Fibroblast of skin of scalp (primary cell): ENCODE measurements around the gene RSF1.

Source experiments
- DNase-seq: peaks from one replicate; pipeline ENCODE4 v3.0.0-alpha.2; 2013

The RSF1 gene

DNA sequence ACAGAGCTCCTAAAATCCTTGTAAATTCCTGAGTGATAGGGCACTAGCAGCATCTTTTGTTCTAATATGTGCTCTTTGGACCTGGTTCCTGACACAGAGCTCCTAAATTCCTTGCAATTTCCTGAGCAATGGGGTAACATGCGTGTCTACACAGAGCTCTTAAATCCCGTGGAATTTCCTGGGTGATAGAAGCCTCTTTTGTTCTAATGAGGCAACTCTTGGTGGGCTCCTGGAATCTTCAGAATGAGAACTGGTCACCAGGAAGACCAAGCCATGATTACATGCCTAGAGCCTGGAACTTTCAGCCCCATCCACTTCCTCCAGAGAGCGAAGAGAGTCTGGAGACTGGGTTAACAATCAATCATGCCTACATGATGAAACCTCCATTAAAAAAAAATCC is 19.0 kb downstream of the RSF1 start:
- peak; percentile 2 for DNase-seq

GRCh38 chr11:77800449-77800848 is 20.1 kb downstream of the RSF1 start:
- DNase-seq = no peak

DNA sequence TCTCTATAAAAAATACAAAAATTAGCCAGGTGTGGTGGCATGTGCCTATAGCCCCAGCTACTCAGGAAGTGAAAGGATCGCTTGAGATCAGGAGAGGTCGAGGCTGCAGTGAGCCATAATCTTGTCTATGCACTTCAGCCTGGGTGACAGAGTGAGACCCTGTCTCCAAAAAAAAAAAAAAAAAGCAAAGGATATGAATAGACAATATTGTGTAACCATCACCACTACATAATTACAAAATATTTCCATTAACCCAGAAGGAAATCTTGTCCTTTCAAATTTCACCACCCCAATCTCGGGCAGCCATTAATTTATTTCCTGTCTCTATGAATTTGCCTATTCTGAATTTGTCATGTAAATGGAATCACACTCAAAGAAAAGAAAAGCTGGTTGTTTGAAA is 21.2 kb downstream of the RSF1 start:
- DNase-seq = no peak

DNA sequence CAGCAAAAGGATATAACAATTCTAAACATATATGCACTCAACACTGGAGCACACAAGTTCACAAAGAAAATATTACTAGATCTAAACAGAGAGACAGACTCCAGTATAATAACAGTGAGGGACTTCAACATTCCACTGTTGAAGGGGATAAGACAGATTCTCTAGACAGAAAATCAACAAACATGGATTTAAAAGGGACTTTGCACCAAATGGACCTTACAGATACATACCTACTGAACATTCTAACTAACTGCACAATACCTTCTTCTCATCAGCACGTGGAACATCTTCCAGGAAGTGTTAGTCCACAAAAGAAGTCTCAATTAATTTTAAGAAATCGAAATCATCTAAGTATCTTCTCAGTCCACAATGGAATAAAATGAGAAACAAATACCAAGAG is 26.6 kb downstream of the RSF1 start:
- no peak for DNase-seq

DNA sequence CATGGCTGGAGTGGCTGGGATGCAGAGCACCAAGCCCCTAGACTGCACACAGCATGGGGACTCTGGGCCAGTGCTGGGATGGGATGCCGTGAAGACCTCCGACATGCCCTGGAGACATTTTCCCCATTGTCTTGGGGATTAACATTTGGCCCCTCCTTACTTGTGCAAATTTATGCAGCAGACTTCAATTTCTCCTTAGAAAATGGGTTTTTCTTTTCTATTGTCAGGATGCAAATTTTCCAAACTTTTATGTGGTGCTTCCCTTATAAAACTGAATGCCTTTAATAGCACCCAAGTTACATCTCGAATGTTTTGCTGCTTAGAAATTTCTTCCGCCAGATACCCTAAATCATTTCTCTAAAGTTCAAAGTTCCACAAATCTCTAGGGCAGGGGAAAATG is 29.2 kb downstream of the RSF1 start:
- no peak for DNase-seq

DNA sequence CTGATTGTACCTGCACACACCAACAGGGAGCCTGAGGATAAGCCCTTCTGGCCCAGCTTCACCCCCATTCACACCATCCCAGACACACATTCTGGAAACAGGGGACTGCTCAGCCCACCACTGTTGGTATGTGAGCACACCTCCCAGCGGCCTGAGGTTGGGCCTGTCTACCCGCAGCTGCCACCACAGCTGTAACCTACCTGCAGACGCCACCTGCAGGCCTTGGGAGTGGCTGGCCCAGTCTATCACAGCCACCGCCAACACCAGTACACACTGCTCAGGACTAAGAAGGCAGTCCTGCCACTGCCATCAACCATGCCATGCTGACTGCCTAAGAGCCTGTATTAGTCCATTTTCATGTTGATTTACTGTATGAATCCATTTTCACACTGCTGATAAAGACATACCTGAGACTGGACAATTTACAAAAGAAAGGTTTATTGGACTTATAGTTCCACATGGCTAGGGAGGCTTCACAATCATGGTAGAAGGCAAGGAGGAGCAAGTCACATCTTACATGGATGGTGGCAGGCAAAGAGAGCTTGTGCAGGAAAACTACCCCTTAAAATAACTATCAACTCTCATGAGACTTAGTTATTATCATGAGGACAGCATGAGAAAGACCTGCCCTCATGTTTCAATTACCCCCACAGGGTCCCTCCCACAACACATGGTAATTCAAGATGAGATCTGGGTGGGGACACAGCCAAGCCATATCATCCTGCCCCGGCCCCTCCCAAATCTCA is 30.6 kb downstream of the RSF1 start:
- DNase-seq = no peak

DNA sequence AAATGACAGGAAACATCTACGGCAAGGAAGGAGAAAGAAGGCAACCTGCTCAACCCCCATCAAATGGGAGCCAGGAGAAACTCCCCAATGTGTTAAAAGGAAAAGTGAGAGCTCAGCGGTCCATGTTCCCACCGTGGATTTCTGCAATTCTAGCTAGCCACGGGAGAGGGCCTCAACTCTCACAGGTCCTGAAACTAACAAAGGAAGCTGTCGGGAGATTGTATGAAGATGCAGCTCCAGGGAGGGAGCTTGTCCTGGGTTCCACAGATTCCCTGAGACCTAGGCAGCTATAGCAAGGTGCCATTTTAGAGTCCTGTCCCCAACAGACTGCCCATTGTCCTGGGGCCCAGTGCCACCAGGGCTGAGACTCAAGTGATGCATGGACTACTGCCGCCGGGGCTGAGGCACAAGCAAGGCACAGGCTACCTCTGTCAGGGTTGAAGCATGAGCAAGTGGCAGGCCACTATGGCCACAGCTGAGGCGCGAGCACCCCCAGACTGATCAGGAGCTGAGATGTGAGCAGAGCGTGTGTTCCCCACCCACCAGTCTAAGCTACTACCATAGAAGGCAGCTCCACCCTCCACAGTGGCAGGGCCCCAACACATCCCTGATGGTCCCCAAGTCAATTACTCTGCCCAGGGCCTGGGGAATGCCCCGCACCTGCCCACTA is 31.3 kb downstream of the RSF1 start:
- DNase-seq = no peak

DNA sequence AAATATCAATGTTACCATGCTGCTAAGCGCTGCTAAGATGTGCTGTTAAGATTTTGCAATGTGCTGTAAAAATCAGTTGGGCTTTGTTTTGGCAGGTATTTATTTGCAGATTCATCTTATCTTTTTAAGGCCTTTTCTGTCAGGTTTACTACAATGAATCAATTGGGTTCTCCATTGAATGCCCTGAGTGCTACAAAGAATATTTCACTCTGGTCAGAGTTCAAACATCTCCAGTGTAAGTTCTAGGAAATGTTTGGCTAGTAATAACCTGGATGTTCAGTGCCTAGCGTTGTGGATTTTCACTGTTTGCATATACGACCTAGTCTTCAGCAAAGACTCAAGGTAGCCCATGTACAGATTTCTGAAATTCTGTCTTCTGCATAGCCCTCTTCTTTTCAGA is 36.0 kb downstream of the RSF1 start:
- DNase-seq = no peak

DNA sequence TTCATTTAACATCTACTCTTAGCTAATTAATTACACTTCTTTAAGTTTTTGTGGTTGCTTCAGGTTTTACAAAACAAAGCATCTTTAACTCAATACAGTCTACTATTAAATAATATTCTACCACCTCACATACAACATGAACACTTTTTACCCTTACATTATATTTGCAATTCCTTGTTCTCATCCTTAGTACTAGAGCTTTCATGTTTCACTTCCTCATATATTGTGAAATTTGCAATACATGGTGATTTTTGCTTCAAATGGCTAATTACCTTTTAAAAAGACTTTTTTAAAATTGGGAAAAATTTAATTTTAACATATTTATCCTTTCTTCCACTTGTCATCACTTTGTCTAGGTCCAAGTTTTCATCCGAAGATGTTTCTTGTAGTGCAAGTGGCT is 37.5 kb downstream of the RSF1 start:
- no peak for DNase-seq

DNA sequence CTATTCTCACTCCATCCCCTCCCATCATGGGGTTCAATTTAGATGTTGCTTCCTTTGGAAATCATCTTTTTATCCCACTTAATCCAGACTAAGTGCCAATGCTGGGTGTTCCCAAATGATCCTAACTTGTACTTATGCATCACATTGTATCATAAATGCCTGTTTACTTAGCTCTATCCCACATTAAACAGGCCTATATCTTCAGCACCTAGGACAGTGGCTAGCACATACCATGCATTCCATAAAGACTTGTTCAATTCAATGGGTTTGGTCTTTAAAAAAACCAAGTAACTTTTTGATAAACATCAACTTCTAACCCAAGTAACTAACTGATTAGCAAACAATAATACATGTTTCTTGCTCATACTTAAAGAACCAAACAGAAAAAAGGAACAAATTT is 40.6 kb downstream of the RSF1 start:
- peak; percentile 60 for DNase-seq

- no peak for DNase-seq
These were observed 42.0 kb downstream of the RSF1 start for GRCh38 chr11:77778549-77778948.

- DNase-seq = no peak
These were observed 42.4 kb downstream of the RSF1 start for GRCh38 chr11:77778118-77778517.

DNA sequence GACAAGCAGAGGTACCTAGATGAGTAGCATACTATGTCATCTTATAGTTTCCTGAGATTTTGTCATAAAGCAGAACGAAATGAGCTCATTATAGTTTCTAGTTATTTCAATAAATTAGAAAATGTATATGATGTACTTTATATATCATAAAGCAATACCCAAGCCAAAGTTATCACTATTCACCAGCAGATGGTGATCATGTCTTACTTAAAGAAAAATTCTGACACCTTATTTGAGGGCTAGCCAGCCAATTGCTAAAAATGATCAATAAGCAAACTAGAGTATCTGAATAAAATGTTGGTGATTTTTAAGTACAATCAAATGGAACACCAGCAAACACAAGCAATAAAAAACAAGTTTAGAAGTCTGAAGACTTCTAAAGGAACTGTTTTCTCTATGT is 44.1 kb downstream of the RSF1 start:
- peak; percentile 22 for DNase-seq

GRCh38 chr11:77775936-77776335 is 44.6 kb downstream of the RSF1 start:
- DNase-seq = no peak

GRCh38 chr11:77771135-77771534 is 49.4 kb downstream of the RSF1 start:
- peak; percentile 2 for DNase-seq

- no peak for DNase-seq
These were observed 49.9 kb downstream of the RSF1 start for GRCh38 chr11:77770629-77771028.

DNA sequence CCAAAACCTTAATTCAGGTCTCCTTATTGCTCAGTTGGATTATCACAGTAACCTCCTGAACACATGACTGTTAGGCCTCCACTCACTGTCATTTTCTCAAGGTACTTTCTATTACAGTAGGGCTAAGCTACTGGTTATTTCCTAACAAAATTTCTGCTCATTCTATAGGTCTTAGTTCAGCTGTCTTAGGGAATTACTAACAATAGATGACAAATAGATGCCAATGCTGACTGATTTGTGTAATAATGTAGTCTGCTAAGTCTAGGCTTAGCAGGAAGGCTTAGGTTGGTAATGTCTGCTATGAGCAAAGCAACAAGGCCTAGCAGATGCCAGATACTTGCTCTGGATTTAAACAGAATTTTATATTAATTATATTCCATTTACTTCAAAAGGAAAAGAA is 58.1 kb downstream of the RSF1 start:
- no peak for DNase-seq

DNA sequence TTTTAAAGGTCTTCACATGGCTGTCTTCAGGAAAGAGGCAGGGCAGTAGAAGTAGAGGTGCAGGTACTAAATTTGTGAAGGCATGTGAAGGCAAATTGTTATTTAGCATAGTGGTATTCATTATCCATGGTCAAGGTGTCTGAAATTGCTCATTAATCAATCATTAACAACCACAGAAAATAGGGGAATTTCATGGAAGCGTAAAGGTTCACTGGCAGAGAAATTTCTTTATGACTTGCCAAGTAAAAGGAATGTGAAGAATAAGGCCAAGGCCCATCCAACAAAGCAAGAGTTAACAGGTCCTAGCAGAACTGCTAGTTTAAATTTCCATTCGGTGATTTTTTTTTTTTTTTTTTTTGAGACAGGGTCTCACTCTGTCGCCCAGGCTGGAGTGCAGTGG is 59.0 kb downstream of the RSF1 start:
- no peak for DNase-seq

DNA sequence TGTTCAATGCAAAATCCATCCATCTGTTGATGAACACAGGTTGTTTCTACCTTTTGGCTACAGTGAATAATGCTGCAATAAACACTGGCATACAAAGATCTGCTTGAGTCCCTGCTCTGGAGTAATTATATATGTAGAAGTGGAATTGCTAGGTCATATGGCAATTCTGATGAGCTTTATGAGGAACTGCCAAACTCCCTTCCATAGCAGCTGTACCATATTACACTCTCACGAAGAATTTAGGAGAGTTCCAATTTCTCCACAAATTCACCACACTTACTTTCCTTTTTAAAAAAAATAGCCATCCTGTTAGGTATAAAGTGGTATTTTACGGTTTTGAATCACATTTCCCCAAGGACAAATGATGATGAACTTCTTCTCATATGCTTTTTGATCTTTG is 62.2 kb downstream of the RSF1 start:
- DNase-seq = no peak

GRCh38 chr11:77753230-77753629 is 67.3 kb downstream of the RSF1 start:
- DNase-seq = no peak

DNA sequence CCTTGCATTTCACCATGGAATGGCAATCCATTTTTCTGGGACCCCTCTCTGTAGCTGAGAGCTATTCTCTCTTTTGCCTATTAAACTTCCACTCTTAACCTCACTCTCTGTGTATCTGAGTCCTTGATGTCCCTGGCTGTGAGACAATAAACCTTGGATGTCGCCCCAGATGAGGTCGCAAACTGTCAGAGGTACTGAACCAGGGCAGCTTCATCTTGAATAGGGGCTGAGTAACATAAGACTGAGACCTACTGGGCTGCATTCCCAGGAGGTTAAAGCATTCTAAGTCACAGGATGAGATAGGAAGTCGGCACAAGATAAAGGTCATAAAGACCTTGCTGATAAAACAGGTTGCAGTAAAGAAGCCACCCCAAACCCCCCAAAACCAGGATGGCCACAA is 68.0 kb downstream of the RSF1 start:
- DNase-seq = peak; percentile 20

DNA sequence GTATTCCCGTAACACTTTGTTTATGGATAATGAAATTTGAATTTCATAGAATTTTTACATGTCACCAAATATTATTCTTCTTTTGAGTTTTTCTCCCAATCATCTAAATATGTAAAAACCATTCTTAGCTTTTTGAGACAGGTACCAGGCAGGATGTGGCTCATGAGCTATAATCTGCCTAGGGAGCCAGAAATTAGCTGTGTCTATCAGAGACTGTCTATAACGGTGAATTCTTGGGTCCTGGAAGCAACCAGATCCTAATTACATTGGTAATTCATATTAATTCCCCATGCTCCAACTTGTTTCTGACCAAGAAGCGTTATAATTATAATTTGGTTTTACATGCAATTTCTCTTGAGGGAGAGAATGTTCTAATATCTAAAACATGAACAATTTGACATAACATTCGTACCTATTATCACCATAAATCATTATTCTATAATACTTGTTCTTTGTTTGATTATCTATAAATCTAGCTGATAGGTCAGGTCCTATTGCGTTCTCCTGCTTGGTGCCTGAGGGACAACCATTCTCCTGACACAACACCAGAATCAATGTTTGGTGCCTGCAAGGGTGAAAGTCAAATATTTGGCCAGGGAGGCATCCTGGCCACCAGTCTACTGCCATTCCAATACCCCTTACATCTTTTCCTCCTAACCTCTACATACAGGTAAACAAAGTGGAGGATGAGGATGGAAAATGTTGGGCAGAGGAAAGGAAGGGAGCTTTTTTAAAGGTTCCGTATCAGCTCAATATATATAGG is 69.9 kb downstream of the RSF1 start:
- no peak for DNase-seq

DNA sequence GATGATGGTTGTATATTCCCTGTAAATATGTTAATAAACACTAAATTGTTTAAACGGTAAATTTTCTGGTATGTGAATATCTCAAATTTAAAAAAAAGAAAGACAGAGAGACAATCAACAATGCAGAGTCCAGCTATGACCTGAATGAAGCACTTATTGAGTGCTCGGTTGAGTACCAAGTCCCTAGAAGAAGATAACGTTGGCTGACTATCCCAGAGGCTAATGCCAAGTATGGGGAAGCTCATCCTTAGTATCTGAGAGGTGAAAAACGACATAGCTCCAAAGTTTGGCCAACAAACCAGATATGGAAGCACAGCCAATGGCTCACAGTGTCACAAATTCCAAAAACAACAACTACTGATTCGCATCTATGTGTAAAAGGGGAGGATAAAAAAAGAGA is 71.3 kb downstream of the RSF1 start:
- no peak for DNase-seq

- DNase-seq = no peak
These were observed 72.3 kb downstream of the RSF1 start for GRCh38 chr11:77748266-77748665.
